Stimulated activated CD4-positive, alpha-beta T cell treated with anti-CD3 and anti-CD28 coated beads, TNF-alpha, amount 100 ng/mL, for 24 hours (primary cell): ENCODE measurements around the gene MAML1.
"Not testable (repeated sequence)": the region's sequence is repeated elsewhere in the genome, so short reads cannot be mapped to it uniquely, and the experiment has no call there.

ENCODE experiments used
- DNase-seq, 3 experiments: peaks; one replicate each; pipeline ENCODE4 v3.0.0-alpha.2; 2020; ENCODE audit warnings: low read depth in 3 of 3

The MAML1 gene

GRCh38 chr5:179768326-179769085, 35.9 kb downstream of the MAML1 start:
- DNase-seq = no peak

GRCh38 chr5:179769271-179769670, 36.6 kb downstream of the MAML1 start:
- no peak for DNase-seq

- DNase-seq = no peak
These were observed 37.2 kb downstream of the MAML1 start for GRCh38 chr5:179769796-179770195.

DNA sequence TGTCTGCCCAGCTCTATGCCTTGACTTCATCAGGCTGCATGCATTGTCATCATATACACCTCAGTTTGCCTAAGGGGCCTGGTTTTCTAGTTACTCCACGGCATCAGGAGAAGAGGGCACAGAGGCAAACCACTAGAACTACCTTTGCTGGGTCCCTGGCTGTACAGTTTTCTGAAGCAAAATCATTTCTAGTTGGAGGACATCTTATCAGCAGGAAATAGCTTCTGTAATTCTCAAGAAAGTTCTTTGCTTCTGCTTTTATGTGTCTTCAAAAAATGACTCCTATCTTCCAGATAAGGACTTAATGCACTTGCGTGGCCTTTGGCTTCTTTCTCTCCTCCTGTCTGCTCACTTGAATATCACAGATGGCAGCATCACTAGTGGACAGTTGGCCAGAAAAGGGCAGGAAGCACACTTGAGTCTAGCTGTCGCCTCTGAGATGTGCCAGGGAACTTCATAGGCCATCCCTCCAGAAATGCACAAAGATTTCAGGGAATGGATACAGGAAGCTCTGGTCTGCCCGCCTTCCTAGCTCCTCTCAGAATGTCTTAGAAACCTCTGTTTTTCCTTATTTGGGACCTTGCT, 38.8 kb downstream of the MAML1 start:
- no peak for DNase-seq

DNA sequence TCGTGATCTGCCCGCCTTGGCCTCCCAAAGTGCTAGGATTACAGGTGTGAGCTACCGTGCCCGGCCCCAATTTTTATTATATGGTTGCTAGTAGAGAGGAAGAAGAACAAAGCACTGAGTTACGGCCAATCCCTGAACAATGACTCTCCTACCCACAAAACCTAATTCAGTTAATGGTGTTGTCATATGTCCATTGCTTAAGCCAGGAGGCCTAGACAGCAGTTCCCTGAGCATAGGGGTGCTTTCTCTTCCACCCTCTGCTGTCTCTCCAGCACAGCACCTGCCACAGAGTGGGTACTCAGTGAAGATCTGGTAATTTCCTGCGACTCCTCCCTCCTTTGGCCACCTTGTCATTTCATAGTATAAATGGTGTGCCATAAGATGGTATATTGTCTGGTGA, 39.7 kb downstream of the MAML1 start:
- DNase-seq = no peak

DNA sequence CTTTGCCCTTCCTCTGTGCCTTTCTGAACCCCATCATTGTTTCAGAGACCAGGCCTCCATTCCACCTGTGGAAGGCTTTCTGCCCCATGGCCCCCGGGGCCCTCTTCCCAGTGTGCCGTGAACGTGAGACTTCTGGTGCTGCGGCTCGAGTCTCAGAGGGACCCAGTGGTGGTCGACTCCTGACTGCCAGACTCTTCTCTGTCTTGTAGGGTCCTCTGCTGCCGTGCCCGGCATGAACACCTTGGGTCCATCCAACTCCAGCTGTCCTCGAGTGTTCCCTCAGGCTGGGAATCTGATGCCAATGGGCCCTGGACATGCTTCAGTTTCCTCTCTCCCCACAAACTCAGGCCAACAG, 41.0 kb downstream of the MAML1 start:
- no peak for DNase-seq

GRCh38 chr5:179774442-179774841, 41.8 kb downstream of the MAML1 start:
- no peak for DNase-seq

GRCh38 chr5:179776411-179776938, 43.9 kb downstream of the MAML1 start:
- DNase-seq = no peak

GRCh38 chr5:179777456-179777855, 44.8 kb downstream of the MAML1 start:
- no peak for DNase-seq

DNA sequence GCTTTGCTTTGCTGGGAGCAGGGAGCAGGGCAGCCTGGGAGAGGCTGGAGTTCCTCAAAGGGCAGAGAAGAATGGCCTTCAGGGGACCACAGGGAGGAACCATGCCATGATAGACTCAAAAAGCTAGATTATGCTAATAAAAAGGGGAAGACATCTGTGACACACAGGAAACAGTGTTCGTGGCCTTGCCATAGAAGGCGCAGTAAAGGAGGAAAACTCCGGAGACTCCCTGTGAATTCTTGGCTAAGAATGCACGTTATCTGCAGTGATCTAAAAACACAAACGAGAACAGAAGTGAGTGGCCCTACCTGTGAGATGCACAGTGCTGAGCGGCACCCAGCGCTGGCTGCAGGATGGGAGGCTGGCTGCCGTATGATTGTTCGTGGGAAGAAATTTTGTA, 45.3 kb downstream of the MAML1 start:
- no peak for DNase-seq

DNA sequence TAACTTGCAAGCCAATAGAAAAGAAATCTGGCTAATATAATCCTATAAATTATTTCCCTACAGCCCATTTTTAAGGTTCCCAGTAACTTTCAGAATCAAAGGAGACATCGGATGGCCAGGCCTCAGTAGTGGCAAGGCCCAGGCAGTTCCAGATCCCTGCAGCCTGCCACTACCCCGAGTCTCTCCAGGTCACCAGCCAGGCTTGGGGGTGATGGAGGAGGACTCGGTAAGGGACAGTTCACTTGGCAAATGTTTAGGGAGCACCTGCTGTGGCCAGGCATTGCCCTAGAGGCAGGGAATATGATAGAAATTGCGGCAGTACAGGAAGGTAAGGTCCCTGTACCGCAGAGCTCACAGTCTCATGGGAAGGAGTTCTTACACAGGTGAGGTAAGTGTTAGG, 46.0 kb downstream of the MAML1 start:
- DNase-seq = no peak

DNA sequence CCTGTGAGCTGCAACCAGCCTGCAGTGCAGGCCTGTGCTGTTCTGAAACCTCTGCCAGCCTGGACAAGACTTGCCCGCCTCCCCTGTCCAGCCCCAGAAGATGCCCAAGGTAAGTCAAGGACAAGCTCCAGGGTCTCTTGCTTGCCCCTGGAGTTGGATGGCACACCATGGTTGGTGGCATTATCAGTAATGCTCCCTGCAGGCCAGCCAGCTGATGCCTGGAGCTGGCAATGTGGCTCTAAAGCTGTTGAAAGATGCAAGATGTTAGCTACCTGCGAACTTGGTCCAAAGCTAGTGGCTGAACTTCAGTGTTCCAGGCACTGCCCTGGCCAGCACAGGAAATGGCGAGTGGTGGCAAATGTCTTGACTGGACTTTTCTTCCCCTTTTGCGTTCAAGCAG, 47.2 kb downstream of the MAML1 start:
- DNase-seq = no peak

- DNase-seq = no peak
These were observed 47.7 kb downstream of the MAML1 start for GRCh38 chr5:179780362-179780761.

- DNase-seq = no peak
These were observed 49.2 kb downstream of the MAML1 start for GRCh38 chr5:179781846-179782245.

GRCh38 chr5:179783128-179783527, 50.5 kb downstream of the MAML1 start:
- no peak for DNase-seq

- no peak for DNase-seq
These were observed 54.2 kb downstream of the MAML1 start for GRCh38 chr5:179786861-179787260.

- no peak for DNase-seq
These were observed 55.7 kb downstream of the MAML1 start for GRCh38 chr5:179788193-179788854.

- not testable (repeated sequence) for DNase-seq
These were observed 56.7 kb downstream of the MAML1 start for GRCh38 chr5:179789278-179789677.

- DNase-seq = no peak
These were observed 59.4 kb downstream of the MAML1 start for GRCh38 chr5:179791881-179792611.

DNA sequence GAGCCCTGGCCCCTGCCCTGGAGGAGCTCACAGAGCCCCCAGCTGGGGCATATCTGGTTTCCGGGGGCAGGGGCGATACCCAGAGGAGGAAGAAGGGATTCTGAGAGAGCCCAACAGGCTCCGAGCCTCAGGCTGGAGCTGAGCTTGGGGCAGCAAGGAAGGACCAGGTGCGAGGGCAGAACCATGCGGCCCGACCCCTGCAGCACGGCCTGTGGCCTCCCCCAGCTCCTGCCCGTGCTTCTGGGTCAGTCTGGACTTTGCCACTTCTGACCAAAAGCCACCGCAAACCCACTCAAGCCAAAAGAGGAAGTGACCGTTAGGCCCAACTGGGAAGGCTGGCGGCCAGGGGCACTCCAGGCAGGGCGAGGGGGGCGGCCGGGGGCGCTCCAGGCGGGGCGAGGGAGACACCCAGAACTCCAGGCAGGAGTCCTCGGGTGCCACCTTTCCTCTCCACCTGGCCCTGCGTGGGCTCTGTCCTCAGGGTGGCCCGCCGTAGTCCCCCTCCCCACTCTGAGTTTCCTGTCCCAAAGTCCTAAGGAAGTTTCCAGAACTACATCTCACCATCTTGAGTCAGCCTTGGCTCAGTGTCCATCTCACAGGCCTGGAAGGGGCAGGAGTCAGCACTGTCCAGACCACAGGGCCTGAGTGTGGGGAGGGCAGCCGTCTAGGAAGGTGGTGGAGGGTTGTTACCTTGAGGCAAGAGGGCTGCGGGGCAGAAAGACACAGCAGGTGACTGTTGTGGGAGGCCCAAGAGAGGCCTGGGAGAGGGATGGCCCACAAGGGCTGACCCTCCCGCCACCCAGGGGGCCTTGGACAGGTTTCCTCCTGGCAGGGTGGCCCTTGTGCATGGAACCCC, 60.2 kb downstream of the MAML1 start:
- DNase-seq = no peak

- no peak for DNase-seq
These were observed 61.0 kb downstream of the MAML1 start, which contains the start of gene LTC4S for GRCh38 chr5:179793468-179794139. LTC4S (plus strand) TSS chr5:179793986; CDS start chr5:179794081, 95 bp downstream.
